Fibroblast of lung (primary cell): Measurements from ENCODE around the gene DCAF11. TPM values are rescaled to one million over a fixed set of nuclear protein-coding genes. Genes with fewer than 3 reads are reported as not detected.

Experiments used
- DNase-seq, 2 donors: peaks; one replicate each; pipeline versions ENCODE4 v3.0.0 to v3.0.0-alpha.2; 2010; ENCODE audit warnings: low read depth in 2 of 2
- H2AFZ ChIP-seq: 2 replicates; pipeline ENCODE4 v1.5.1; 2012; ENCODE audit warnings: low read length, control low read depth, inconsistent platforms
- H3K27ac ChIP-seq: 2 replicates; pipeline ENCODE4 v1.5.1; 2011; ENCODE audit warnings: low read length, control low read depth; ENCODE audit not compliant: insufficient read depth
- H3K27me3 ChIP-seq: 2 replicates; pipeline ENCODE4 v1.5.1; 2011; ENCODE audit warnings: mild to moderate bottlenecking, low read length; ENCODE audit not compliant: control insufficient read depth, insufficient read depth
- H3K36me3 ChIP-seq: 2 replicates; pipeline ENCODE4 v1.5.1; 2011; ENCODE audit warnings: low read length; ENCODE audit not compliant: control insufficient read depth, insufficient read depth
- H3K4me1 ChIP-seq: 2 replicates; pipeline ENCODE4 v1.5.1; 2011; ENCODE audit warnings: low read length; ENCODE audit not compliant: control insufficient read depth, insufficient read depth; ENCODE audit errors: extremely low read depth
- H3K4me2 ChIP-seq: 2 replicates; pipeline ENCODE4 v1.5.1; 2011; ENCODE audit warnings: low read length, control low read depth; ENCODE audit not compliant: insufficient read depth; ENCODE audit errors: extremely low read depth
- H3K4me3 ChIP-seq, 4 experiments: fragments of 200-600 bp in 1 of 4; sonication (generic) in 1 of 4; replicated peaks in 1 of 4; 2 replicates each; pipeline ENCODE4 v1.5.1; 2011 to 2016; ENCODE audit warnings: low read length in 4 of 4, low read depth in 3 of 4, mild to moderate bottlenecking in 3 of 4, control low read depth in 2 of 4, inconsistent platforms in 1 of 4, mixed read lengths in 1 of 4; ENCODE audit not compliant: insufficient read depth in 1 of 4; ENCODE audit errors: control extremely low read depth in 1 of 4
- H3K79me2 ChIP-seq: 2 replicates; pipeline ENCODE4 v1.5.1; 2012; ENCODE audit warnings: mild to moderate bottlenecking, low read length, inconsistent platforms; ENCODE audit not compliant: control insufficient read depth, insufficient read depth
- H3K9ac ChIP-seq: 2 replicates; pipeline ENCODE4 v1.5.1; 2011; ENCODE audit warnings: mild to moderate bottlenecking, low read length, control low read depth; ENCODE audit not compliant: insufficient read depth
- H3K9me3 ChIP-seq: 2 replicates; pipeline ENCODE4 v1.5.1; 2012; ENCODE audit warnings: low read depth, low read length; ENCODE audit not compliant: control insufficient read depth, insufficient read depth
- H4K20me1 ChIP-seq: 2 replicates; pipeline ENCODE4 v1.5.1; 2011; ENCODE audit warnings: low read length; ENCODE audit not compliant: control insufficient read depth, insufficient read depth; ENCODE audit errors: extremely low read depth
- EZH2 ChIP-seq: IDR thresholded peaks from 2 replicates; pipeline ENCODE4 v1.5.1; 2012; ENCODE audit warnings: low read length, control low read depth, mild to moderate bottlenecking; ENCODE audit errors: missing control alignments
- polyA plus RNA-seq, 2 donors: library from polyadenylated mRNA; depleted of rRNA in 1 of 2; stranded (reverse) in 1 of 2; unstranded in 1 of 2; fragments of >200 nt; gene quantifications; 2 replicates each; pipeline ENCODE4 v1.2.1, GENCODE V29; 2011 to 2012; ENCODE audit warnings: missing spikeins in 1 of 2
- total RNA-seq: library from RNA; depleted of rRNA; stranded (reverse); fragments of >200 nt; gene quantifications from 2 replicates; pipeline ENCODE4 v1.2.1, GENCODE V29; 2014
- TF ChIP-seq, protein P1 (sequence below), 2 donors: IDR thresholded peaks in 1 of 2; conservative IDR thresholded peaks in 1 of 2; 1 replicate in 1 of 2; 2 replicates in 1 of 2; pipeline ENCODE4 v1.5.1; 2011 to 2012; ENCODE audit warnings: low read length in 2 of 2, control low read depth in 1 of 2, inconsistent platforms in 1 of 2, low read depth in 1 of 2, mild to moderate bottlenecking in 1 of 2

The DCAF11 gene
- total and polyA plus RNA-seq, 2 donors (not counting 1 experiment from before 2014, with no cell fraction given): 18.4 to 68.0 TPM

DNA sequence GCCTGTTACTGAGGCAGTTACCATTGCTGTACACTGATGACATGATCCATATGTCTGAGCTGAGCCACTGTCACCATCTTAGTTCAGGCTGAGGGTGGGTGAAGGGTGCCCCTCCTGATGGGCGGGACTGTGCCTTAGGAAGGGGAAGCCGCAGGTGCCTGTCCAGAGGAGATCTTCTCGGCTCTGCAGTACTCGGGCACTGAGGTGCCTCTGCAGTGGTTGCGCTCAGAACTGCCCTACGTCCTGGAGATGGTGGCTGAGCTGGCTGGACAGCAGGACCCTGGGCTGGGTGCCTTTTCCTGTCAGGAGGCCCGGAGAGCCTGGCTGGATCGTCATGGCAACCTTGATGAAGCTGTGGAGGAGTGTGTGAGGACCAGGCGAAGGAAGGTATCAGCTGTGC, 36.4 kb downstream of the DCAF11 start:
- TF ChIP-seq EZH2: no peak
- TF ChIP-seq, protein P1, sequence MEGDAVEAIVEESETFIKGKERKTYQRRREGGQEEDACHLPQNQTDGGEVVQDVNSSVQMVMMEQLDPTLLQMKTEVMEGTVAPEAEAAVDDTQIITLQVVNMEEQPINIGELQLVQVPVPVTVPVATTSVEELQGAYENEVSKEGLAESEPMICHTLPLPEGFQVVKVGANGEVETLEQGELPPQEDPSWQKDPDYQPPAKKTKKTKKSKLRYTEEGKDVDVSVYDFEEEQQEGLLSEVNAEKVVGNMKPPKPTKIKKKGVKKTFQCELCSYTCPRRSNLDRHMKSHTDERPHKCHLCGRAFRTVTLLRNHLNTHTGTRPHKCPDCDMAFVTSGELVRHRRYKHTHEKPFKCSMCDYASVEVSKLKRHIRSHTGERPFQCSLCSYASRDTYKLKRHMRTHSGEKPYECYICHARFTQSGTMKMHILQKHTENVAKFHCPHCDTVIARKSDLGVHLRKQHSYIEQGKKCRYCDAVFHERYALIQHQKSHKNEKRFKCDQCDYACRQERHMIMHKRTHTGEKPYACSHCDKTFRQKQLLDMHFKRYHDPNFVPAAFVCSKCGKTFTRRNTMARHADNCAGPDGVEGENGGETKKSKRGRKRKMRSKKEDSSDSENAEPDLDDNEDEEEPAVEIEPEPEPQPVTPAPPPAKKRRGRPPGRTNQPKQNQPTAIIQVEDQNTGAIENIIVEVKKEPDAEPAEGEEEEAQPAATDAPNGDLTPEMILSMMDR (conservative IDR thresholded peaks at IDR 0.05 in 1 of 2, IDR thresholded peaks at IDR 0.05 in 1 of 2; ENCODE audit: low read depth in 1 of 2, low read length in 2 of 2): no peak
- Histone ChIP-seq H3K27me3 (no peaks in the 10 kb centered on the region), H3K9me3 (no peaks in the 10 kb centered on the region), H3K4me2 (no peak overlapping the region), H3K4me3 (no peak overlapping the region), H2AFZ (no peak overlapping the region), H4K20me1 (no peaks in the 10 kb centered on the region), H3K36me3 (peaks cover 24% of the 10 kb centered on the region), H3K27ac (no peak overlapping the region), H3K4me1 (no peaks in the 10 kb centered on the region), H3K9ac (no peak overlapping the region), H3K79me2 (peaks cover 18% of the 10 kb centered on the region)
- DNase-seq: no peak

DNA sequence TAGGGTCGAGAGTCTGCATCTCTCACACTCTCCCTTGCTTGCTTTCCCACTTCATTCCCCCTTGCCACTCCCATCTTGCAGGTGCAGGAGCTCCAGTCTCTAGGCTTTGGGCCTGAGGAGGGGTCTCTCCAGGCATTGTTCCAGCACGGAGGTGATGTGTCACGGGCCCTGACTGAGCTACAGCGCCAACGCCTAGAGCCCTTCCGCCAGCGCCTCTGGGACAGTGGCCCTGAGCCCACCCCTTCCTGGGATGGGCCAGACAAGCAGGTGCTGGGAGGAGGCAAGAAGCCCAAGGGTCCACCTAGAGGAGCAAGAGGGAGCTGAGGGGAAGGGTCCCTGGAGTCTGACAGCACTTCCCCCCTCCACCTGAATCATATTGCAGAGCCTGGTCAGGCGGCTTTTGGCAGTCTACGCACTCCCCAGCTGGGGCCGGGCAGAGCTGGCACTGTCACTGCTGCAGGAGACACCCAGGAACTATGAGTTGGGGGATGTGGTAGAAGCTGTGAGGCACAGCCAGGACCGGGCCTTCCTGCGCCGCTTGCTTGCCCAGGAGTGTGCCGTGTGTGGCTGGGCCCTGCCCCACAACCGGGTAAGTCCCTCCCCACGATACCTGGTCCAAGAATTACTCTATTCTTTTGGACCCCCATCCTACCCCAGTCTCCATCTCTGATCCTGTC, 37.0 kb downstream of the DCAF11 start:
- TF ChIP-seq, protein P1 (conservative IDR thresholded peaks at IDR 0.05 in 1 of 2, IDR thresholded peaks at IDR 0.05 in 1 of 2; ENCODE audit: low read depth in 1 of 2, low read length in 2 of 2): no peak
- TF ChIP-seq EZH2: no peak
- no peak overlapping the region for H3K9ac ChIP-seq
- H3K4me2 ChIP-seq: no peak overlapping the region
- no peak overlapping the region for H3K27ac ChIP-seq
- peaks cover 24% of the 10 kb centered on the region for H3K36me3 ChIP-seq
- peaks cover 18% of the 10 kb centered on the region for H3K79me2 ChIP-seq
- no peak overlapping the region for H2AFZ ChIP-seq
- no peaks in the 10 kb centered on the region for H3K4me1 ChIP-seq
- no peaks in the 10 kb centered on the region for H3K27me3 ChIP-seq
- DNase-seq: no peak
- no peaks in the 10 kb centered on the region for H4K20me1 ChIP-seq
- no peak overlapping the region for H3K4me3 ChIP-seq
- no peaks in the 10 kb centered on the region for H3K9me3 ChIP-seq

DNA sequence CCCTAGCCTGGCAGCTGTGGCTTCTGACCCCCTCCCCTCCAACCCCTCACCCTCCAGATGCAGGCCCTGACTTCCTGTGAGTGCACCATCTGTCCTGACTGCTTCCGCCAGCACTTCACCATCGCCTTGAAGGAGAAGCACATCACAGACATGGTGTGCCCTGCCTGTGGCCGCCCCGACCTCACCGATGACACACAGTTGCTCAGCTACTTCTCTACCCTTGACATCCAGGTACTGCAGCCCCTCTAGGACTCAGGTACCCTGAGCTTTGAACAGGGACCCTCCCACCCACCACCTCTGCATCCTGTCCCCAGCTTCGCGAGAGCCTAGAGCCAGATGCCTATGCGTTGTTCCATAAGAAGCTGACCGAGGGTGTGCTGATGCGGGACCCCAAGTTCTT, 40.5 kb downstream of the DCAF11 start:
- no peak for TF ChIP-seq EZH2
- TF ChIP-seq, protein P1 (conservative IDR thresholded peaks at IDR 0.05 in 1 of 2, IDR thresholded peaks at IDR 0.05 in 1 of 2; ENCODE audit: low read depth in 1 of 2, low read length in 2 of 2): no peak
- Histone ChIP-seq H3K9me3 (no peaks in the 10 kb centered on the region), H3K4me1 (no peaks in the 10 kb centered on the region), H3K27me3 (no peaks in the 10 kb centered on the region), H3K4me2 (no peak overlapping the region), H3K79me2 (no peaks in the 10 kb centered on the region), H3K36me3 (peaks cover 28% of the 10 kb centered on the region), H3K27ac (no peak overlapping the region), H2AFZ (no peak overlapping the region), H4K20me1 (no peaks in the 10 kb centered on the region), H3K9ac (no peak overlapping the region), H3K4me3 (no peak overlapping the region)
- DNase-seq: no peak
